HEK293 (cell line): ENCODE results near the gene TRIM23.

Experiments used
- CTCF ChIA-PET: fragments of 350-600 bp; formaldehyde crosslinking; extraction: SDS; loops from one replicate; lab custom pipeline; 2021; ENCODE audit warnings: antibody characterized with exemption; lab: Yijun Ruan, JAX
- POLR2A ChIA-PET: fragments of 300-600 bp; formaldehyde crosslinking; extraction: SDS; loops from one replicate; lab custom pipeline; 2020; ENCODE audit warnings: antibody characterized with exemption, inconsistent platforms; lab: Yijun Ruan, JAX
- H3K27ac ChIP-seq: fragments of 200-500 bp; sonication (Bioruptor generic); 2 replicates; pipeline ENCODE4 v1.5.1; 2014; ENCODE audit warnings: low read depth, low read length, control low read depth, inconsistent platforms; ENCODE audit errors: extremely low read depth
- H3K36me3 ChIP-seq, 2 experiments: fragments of 200-500 bp in 1 of 2; sonication (Bioruptor generic) in 1 of 2; 1 replicate in 1 of 2; 2 replicates in 1 of 2; pipeline ENCODE4 v1.5.1; 2014 to 2017; ENCODE audit warnings: inconsistent platforms in 2 of 2, low read length in 2 of 2; ENCODE audit not compliant: control insufficient read depth in 2 of 2, insufficient read depth in 1 of 2
- H3K4me1 ChIP-seq: fragments of 200-500 bp; sonication (Bioruptor generic); 2 replicates; pipeline ENCODE4 v1.5.1; 2014; ENCODE audit warnings: mild to moderate bottlenecking, low read length, inconsistent platforms; ENCODE audit not compliant: control insufficient read depth, insufficient read depth
- H3K4me3 ChIP-seq: 2 replicates; pipeline ENCODE4 v1.5.1; 2011; ENCODE audit warnings: low read depth, mild to moderate bottlenecking, control low read depth, low read length, moderate library complexity
- H3K9me3 ChIP-seq: fragments of 200-500 bp; sonication (Bioruptor generic); 2 replicates; pipeline ENCODE4 v1.5.1; 2014; ENCODE audit warnings: low read depth, low read length, inconsistent platforms; ENCODE audit not compliant: control insufficient read depth, insufficient read depth
- KLF8 ChIP-seq: fragments of 450-650 bp; formaldehyde crosslinking; IDR thresholded peaks from 2 replicates; pipeline ENCODE4 v1.5.1; 2016; ENCODE audit warnings: missing biosample characterization, missing genetic modification characterization
- REPIN1 ChIP-seq: fragments of 450-650 bp; formaldehyde crosslinking; IDR thresholded peaks from 2 replicates; pipeline ENCODE4 v1.5.1; 2017; ENCODE audit warnings: missing biosample characterization, missing genetic modification characterization, low read depth
- TSHZ1 ChIP-seq: fragments of 450-650 bp; formaldehyde crosslinking; IDR thresholded peaks from 2 replicates; pipeline ENCODE4 v1.5.1; 2016; ENCODE audit warnings: missing biosample characterization, missing genetic modification characterization, borderline replicate concordance
- ZBTB11 ChIP-seq: fragments of 450-650 bp; formaldehyde crosslinking; conservative IDR thresholded peaks from 2 replicates; pipeline ENCODE4 v1.5.1; 2016; ENCODE audit warnings: low read depth, missing biosample characterization, missing genetic modification characterization
- ZEB2 ChIP-seq: fragments of 450-650 bp; formaldehyde crosslinking; IDR thresholded peaks from 2 replicates; pipeline ENCODE4 v1.5.1; 2016; ENCODE audit warnings: missing biosample characterization, missing genetic modification characterization
- ZNF211 ChIP-seq: fragments of 450-650 bp; formaldehyde crosslinking; IDR thresholded peaks from 2 replicates; pipeline ENCODE4 v1.5.1; 2016; ENCODE audit warnings: low read depth, missing biosample characterization, missing genetic modification characterization
- ZNF366 ChIP-seq: fragments of 450-650 bp; formaldehyde crosslinking; conservative IDR thresholded peaks from 2 replicates; pipeline ENCODE4 v1.5.1; 2016; ENCODE audit warnings: missing biosample characterization, missing genetic modification characterization
- ZNF433 ChIP-seq: fragments of 450-650 bp; formaldehyde crosslinking; IDR thresholded peaks from 2 replicates; pipeline ENCODE4 v1.5.1; 2016; ENCODE audit warnings: missing biosample characterization, missing genetic modification characterization, low read depth
- ZNF530 ChIP-seq: fragments of 450-650 bp; formaldehyde crosslinking; IDR thresholded peaks from 2 replicates; pipeline ENCODE4 v1.5.1; 2016; ENCODE audit warnings: low read depth, missing biosample characterization, missing genetic modification characterization
- ZNF660 ChIP-seq: fragments of 450-650 bp; IDR thresholded peaks from 2 replicates; pipeline ENCODE4 v1.5.1; 2018; ENCODE audit warnings: missing biosample characterization, mild to moderate bottlenecking, missing genetic modification characterization
- ZNF701 ChIP-seq: fragments of 450-650 bp; formaldehyde crosslinking; IDR thresholded peaks from 2 replicates; pipeline ENCODE4 v1.5.1; 2016; ENCODE audit warnings: missing biosample characterization, missing genetic modification characterization
- ZNF76 ChIP-seq: fragments of 450-650 bp; formaldehyde crosslinking; IDR thresholded peaks from 2 replicates; pipeline ENCODE4; 2016; ENCODE audit warnings: low read depth, missing biosample characterization, missing genetic modification characterization, borderline replicate concordance
- ZNF843 ChIP-seq: fragments of 450-650 bp; formaldehyde crosslinking; IDR thresholded peaks from 2 replicates; pipeline ENCODE4 v1.5.1; 2016; ENCODE audit warnings: missing biosample characterization, missing genetic modification characterization
- ZSCAN5A ChIP-seq: fragments of 450-650 bp; formaldehyde crosslinking; IDR thresholded peaks from 2 replicates; pipeline ENCODE4 v1.5.1; 2016; ENCODE audit warnings: missing biosample characterization, missing genetic modification characterization
- TF ChIP-seq, protein P1 (sequence below): fragments of 450-650 bp; formaldehyde crosslinking; IDR thresholded peaks from 2 replicates; pipeline ENCODE4 v1.5.1; 2017; ENCODE audit warnings: missing biosample characterization, missing genetic modification characterization
- TF ChIP-seq, protein P2 (sequence below): fragments of 450-650 bp; formaldehyde crosslinking; optimal IDR thresholded peaks from 2 replicates; pipeline ENCODE3; 2016; ENCODE audit warnings: missing biosample characterization, mild to moderate bottlenecking, missing genetic modification characterization
- TF ChIP-seq, protein P3 (sequence below): IDR thresholded peaks from 2 replicates; pipeline ENCODE4 v1.6.1; 2011; ENCODE audit warnings: mild to moderate bottlenecking, low read depth, low read length, borderline replicate concordance
- TF ChIP-seq, protein P4 (sequence below): fragments of 450-650 bp; formaldehyde crosslinking; IDR thresholded peaks from 2 replicates; pipeline ENCODE4 v1.5.1; 2016; ENCODE audit warnings: missing biosample characterization, missing genetic modification characterization
- TF ChIP-seq, protein P5 (sequence below): fragments of 450-650 bp; formaldehyde crosslinking; IDR thresholded peaks from 2 replicates; pipeline ENCODE4 v1.5.1; 2017; ENCODE audit warnings: missing biosample characterization, missing genetic modification characterization

The TRIM23 gene

GRCh38 chr5:65555287-65555686 is 68.8 kb downstream of the TRIM23 start (continued):
- TF ChIP-seq TSHZ1 (tag by site-specific recombination): peak; percentile 77; the same call in 1 of the 2 replicates
- no peak for TF ChIP-seq REPIN1 (tag by site-specific recombination)
- peak; percentile 88 for TF ChIP-seq ZNF366 (tag by site-specific recombination)
- TF ChIP-seq, protein P1, sequence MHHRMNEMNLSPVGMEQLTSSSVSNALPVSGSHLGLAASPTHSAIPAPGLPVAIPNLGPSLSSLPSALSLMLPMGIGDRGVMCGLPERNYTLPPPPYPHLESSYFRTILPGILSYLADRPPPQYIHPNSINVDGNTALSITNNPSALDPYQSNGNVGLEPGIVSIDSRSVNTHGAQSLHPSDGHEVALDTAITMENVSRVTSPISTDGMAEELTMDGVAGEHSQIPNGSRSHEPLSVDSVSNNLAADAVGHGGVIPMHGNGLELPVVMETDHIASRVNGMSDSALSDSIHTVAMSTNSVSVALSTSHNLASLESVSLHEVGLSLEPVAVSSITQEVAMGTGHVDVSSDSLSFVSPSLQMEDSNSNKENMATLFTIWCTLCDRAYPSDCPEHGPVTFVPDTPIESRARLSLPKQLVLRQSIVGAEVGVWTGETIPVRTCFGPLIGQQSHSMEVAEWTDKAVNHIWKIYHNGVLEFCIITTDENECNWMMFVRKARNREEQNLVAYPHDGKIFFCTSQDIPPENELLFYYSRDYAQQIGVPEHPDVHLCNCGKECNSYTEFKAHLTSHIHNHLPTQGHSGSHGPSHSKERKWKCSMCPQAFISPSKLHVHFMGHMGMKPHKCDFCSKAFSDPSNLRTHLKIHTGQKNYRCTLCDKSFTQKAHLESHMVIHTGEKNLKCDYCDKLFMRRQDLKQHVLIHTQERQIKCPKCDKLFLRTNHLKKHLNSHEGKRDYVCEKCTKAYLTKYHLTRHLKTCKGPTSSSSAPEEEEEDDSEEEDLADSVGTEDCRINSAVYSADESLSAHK (tag by site-specific recombination): no peak
- TF ChIP-seq, protein P2, sequence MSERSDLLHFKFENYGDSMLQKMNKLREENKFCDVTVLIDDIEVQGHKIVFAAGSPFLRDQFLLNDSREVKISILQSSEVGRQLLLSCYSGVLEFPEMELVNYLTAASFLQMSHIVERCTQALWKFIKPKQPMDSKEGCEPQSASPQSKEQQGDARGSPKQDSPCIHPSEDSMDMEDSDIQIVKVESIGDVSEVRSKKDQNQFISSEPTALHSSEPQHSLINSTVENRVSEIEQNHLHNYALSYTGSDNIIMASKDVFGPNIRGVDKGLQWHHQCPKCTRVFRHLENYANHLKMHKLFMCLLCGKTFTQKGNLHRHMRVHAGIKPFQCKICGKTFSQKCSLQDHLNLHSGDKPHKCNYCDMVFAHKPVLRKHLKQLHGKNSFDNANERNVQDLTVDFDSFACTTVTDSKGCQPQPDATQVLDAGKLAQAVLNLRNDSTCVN (tag by site-specific recombination): no peak
- TF ChIP-seq, protein P3, sequence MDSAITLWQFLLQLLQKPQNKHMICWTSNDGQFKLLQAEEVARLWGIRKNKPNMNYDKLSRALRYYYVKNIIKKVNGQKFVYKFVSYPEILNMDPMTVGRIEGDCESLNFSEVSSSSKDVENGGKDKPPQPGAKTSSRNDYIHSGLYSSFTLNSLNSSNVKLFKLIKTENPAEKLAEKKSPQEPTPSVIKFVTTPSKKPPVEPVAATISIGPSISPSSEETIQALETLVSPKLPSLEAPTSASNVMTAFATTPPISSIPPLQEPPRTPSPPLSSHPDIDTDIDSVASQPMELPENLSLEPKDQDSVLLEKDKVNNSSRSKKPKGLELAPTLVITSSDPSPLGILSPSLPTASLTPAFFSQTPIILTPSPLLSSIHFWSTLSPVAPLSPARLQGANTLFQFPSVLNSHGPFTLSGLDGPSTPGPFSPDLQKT: no peak
- TF ChIP-seq ZNF660: peak; percentile 72; the same call in 1 of the 2 replicates
- TF ChIP-seq KLF8 (tag by site-specific recombination): 0 out of 2 replicates have a peak, but pooled peaks have one; percentile 58
- peak; percentile 93 for TF ChIP-seq ZEB2
- TF ChIP-seq ZNF701 (tag by site-specific recombination): no peak
- TF ChIP-seq, protein P4, sequence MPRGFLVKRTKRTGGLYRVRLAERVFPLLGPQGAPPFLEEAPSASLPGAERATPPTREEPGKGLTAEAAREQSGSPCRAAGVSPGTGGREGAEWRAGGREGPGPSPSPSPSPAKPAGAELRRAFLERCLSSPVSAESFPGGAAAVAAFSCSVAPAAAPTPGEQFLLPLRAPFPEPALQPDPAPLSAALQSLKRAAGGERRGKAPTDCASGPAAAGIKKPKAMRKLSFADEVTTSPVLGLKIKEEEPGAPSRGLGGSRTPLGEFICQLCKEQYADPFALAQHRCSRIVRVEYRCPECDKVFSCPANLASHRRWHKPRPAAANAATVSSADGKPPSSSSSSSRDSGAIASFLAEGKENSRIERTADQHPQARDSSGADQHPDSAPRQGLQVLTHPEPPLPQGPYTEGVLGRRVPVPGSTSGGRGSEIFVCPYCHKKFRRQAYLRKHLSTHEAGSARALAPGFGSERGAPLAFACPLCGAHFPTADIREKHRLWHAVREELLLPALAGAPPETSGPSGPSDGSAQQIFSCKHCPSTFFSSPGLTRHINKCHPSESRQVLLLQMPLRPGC: peak; percentile 92
- peak; percentile 52; the same call in 1 of the 2 replicates for TF ChIP-seq ZNF843 (tag by site-specific recombination)
- TF ChIP-seq, protein P5, sequence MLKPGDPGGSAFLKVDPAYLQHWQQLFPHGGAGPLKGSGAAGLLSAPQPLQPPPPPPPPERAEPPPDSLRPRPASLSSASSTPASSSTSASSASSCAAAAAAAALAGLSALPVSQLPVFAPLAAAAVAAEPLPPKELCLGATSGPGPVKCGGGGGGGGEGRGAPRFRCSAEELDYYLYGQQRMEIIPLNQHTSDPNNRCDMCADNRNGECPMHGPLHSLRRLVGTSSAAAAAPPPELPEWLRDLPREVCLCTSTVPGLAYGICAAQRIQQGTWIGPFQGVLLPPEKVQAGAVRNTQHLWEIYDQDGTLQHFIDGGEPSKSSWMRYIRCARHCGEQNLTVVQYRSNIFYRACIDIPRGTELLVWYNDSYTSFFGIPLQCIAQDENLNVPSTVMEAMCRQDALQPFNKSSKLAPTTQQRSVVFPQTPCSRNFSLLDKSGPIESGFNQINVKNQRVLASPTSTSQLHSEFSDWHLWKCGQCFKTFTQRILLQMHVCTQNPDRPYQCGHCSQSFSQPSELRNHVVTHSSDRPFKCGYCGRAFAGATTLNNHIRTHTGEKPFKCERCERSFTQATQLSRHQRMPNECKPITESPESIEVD (tag by site-specific recombination): peak; percentile 74

DNA sequence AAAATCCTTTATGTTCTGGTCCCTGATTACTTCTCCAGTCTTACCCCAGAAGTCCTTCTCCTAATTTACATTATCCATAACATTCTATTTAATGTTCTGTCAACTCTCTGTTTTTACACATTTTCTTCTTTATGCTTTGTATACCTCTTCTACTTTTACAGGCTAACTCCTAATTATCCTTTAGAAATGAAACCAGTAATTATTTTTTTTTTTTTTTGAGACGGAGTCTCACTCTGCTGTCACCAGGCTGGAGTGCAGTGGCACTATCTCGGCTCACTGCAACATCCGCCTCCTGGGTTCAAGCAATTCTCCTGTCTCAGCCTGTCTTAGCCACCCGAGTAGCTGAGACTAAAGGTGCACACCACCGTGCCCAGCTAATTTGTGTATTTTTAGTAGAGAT is 70.2 kb downstream of the TRIM23 start:
- ChIA-PET POLR2A (interaction anchor here (2.5 kb wide), 1 partner anchor 9 kb away, joined by 12 read pairs; the partner anchor contains the start of genes CENPK and PPWD1), CTCF (interaction anchor here (1.0 kb wide), 1 partner anchor 15 kb away, joined by 3 read pairs; no protein-coding TSS in a partner anchor)
- H3K4me3 ChIP-seq: no peak overlapping the region
- no peaks in the 10 kb centered on the region for H3K4me1 ChIP-seq
- no peak overlapping the region for H3K27ac ChIP-seq
- no peaks in the 10 kb centered on the region for H3K9me3 ChIP-seq
- H3K36me3 ChIP-seq: peaks cover 62% of the 10 kb centered on the region in 2 experiments
- no peak for TF ChIP-seq ZSCAN5A (tag by site-specific recombination)
- TF ChIP-seq ZNF433 (tag by site-specific recombination): no peak
- TF ChIP-seq ZBTB11: no peak
- no peak for TF ChIP-seq ZNF530 (tag by site-specific recombination)
- TF ChIP-seq ZNF211: no peak
- TF ChIP-seq ZNF76 (tag by site-specific recombination): no peak
